Esophagus muscularis mucosa (tissue), 4 donors: Measurements from ENCODE around the gene TMEM255A.

ENCODE experiments used
- CTCF ChIP-seq, 3 experiments: fragments of 200-600 bp in 2 of 3; fragments of 450-650 bp in 1 of 3; sonication (generic) in 2 of 3; IDR thresholded peaks; one replicate each; pipeline ENCODE4 v1.5.1; 2017 to 2019; ENCODE audit warnings: antibody characterized with exemption in 3 of 3, mild to moderate bottlenecking in 2 of 3, moderate library complexity in 1 of 3
- EP300 ChIP-seq: sonication (generic); formaldehyde crosslinking; IDR thresholded peaks from one replicate; pipeline ENCODE4 v1.6.1; 2017; ENCODE audit warnings: antibody characterized with exemption
- POLR2A ChIP-seq: fragments of 450-650 bp; IDR thresholded peaks from one replicate; pipeline ENCODE4 v1.6.1; 2017; ENCODE audit warnings: antibody characterized with exemption, moderate library complexity, mild to moderate bottlenecking, low read depth

GRCh38 chrX:120334151-120334550, 22.9 kb upstream of the TMEM255A start:
- TF ChIP-seq EP300 (no peak), CTCF (IDR thresholded peaks at IDR 0.05) (no peak), POLR2A (no peak)
